HCT116 (cell line): ENCODE results near the gene SPATA17.

ENCODE experiments used
- CEBPB ChIP-seq: IDR thresholded peaks from 2 replicates; pipeline ENCODE4 v1.6.1; 2012; ENCODE audit warnings: low read depth
- EZH2 ChIP-seq: fragments of 200-600 bp; sonication (generic); IDR thresholded peaks from 2 replicates; pipeline ENCODE4 v1.6.1; 2017; ENCODE audit warnings: antibody characterized with exemption, mixed run types
- POLR2A ChIP-seq: IDR thresholded peaks from 2 replicates; pipeline ENCODE4 v1.7.0; 2011; ENCODE audit warnings: borderline replicate concordance; ENCODE audit not compliant: insufficient read depth, insufficient read length; ENCODE audit errors: extremely low read depth
- POLR2AphosphoS5 ChIP-seq: IDR thresholded peaks from 2 replicates; pipeline ENCODE4 v1.6.1; 2011; ENCODE audit warnings: mild to moderate bottlenecking, low read depth, low read length, moderate library complexity
- YY1 ChIP-seq: IDR thresholded peaks from 2 replicates; pipeline ENCODE4 v1.6.1; 2011; ENCODE audit warnings: low read length, low read depth, moderate library complexity, mild to moderate bottlenecking; ENCODE audit not compliant: insufficient replicate concordance; ENCODE audit errors: extremely low read depth
- TF ChIP-seq, protein P1 (sequence below), 3 experiments: fragments of 200-600 bp in 1 of 3; sonication (generic) in 1 of 3; IDR thresholded peaks in 2 of 3; conservative IDR thresholded peaks in 1 of 3; 2 replicates each; pipeline ENCODE4 v1.5.1; 2012 to 2017; ENCODE audit warnings: low read depth in 2 of 3, low read length in 2 of 3, antibody characterized with exemption in 1 of 3, borderline replicate concordance in 1 of 3, control low read depth in 1 of 3, mild to moderate bottlenecking in 1 of 3, mixed read lengths in 1 of 3, mixed run types in 1 of 3, moderate library complexity in 1 of 3; ENCODE audit not compliant: insufficient read depth in 1 of 3

DNA sequence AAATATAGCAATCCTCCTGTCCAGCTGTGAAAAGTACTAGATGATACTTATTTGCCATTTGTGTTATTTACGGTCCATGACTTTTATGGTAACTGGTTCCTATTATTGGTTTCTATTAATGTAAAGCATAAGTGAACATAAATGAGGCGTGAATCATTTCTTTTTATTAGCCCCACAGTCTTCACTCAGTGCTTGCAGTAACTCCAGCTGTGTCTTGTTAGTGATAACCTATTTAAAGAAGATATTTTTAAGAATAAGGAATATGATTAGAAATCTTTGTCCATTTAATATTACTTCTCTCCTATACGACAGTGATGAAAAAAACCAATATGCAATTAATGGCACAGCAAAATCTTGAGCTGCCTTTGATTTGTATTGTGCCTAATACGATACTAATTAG lies 149.9 kb downstream of the SPATA17 start:
- TF ChIP-seq, protein P1, sequence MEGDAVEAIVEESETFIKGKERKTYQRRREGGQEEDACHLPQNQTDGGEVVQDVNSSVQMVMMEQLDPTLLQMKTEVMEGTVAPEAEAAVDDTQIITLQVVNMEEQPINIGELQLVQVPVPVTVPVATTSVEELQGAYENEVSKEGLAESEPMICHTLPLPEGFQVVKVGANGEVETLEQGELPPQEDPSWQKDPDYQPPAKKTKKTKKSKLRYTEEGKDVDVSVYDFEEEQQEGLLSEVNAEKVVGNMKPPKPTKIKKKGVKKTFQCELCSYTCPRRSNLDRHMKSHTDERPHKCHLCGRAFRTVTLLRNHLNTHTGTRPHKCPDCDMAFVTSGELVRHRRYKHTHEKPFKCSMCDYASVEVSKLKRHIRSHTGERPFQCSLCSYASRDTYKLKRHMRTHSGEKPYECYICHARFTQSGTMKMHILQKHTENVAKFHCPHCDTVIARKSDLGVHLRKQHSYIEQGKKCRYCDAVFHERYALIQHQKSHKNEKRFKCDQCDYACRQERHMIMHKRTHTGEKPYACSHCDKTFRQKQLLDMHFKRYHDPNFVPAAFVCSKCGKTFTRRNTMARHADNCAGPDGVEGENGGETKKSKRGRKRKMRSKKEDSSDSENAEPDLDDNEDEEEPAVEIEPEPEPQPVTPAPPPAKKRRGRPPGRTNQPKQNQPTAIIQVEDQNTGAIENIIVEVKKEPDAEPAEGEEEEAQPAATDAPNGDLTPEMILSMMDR (IDR thresholded peaks at IDR 0.05 in 2 of 3, conservative IDR thresholded peaks at IDR 0.05 in 1 of 3; ENCODE audit: borderline replicate concordance in 1 of 3, insufficient read depth in 1 of 3, low read depth in 2 of 3, low read length in 2 of 3): no peak
- TF ChIP-seq POLR2A: no peak
- no peak for TF ChIP-seq POLR2AphosphoS5
- TF ChIP-seq EZH2: no peak
- no peak for TF ChIP-seq YY1
- no peak for TF ChIP-seq CEBPB
